SU-DHL-6 (cell line): ENCODE data around the gene KRT71.

Experiments used
- EZH2phosphoT487 ChIP-seq: fragments of 200-600 bp; sonication (generic), shearing (Covaris generic); conservative IDR thresholded peaks from 2 replicates; pipeline ENCODE4 v1.6.1; 2018; ENCODE audit warnings: mild to moderate bottlenecking, antibody characterized with exemption, low read length, moderate library complexity, mixed read lengths
- TF ChIP-seq, protein P1 (sequence below): fragments of 200-600 bp; sonication (generic); IDR thresholded peaks from one replicate; pipeline ENCODE4 v1.5.1; 2017; ENCODE audit warnings: antibody characterized with exemption, mild to moderate bottlenecking, low read length, moderate library complexity; ENCODE audit not compliant: insufficient read depth, poor library complexity, severe bottlenecking

DNA sequence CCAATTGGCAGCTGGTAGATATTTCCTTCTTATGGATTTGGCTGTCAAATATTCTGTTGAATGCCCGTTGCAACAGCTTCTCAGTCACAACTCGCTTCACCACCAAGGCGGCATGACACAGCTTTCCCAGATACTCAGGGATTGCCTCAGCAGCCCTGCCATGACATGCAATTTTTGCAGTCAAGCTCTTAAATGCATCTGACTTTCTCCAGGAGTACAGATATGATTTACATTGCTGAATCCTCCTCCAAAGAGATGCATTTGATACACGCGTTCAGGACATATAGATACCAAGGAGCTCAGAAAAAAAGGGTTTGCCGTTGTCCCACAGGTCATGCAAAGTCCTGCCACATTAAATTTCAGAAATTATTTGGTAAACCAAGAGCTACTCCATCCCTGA lies 39.2 kb downstream of the KRT71 start:
- TF ChIP-seq, protein P1, sequence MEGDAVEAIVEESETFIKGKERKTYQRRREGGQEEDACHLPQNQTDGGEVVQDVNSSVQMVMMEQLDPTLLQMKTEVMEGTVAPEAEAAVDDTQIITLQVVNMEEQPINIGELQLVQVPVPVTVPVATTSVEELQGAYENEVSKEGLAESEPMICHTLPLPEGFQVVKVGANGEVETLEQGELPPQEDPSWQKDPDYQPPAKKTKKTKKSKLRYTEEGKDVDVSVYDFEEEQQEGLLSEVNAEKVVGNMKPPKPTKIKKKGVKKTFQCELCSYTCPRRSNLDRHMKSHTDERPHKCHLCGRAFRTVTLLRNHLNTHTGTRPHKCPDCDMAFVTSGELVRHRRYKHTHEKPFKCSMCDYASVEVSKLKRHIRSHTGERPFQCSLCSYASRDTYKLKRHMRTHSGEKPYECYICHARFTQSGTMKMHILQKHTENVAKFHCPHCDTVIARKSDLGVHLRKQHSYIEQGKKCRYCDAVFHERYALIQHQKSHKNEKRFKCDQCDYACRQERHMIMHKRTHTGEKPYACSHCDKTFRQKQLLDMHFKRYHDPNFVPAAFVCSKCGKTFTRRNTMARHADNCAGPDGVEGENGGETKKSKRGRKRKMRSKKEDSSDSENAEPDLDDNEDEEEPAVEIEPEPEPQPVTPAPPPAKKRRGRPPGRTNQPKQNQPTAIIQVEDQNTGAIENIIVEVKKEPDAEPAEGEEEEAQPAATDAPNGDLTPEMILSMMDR = no peak
- no peak for TF ChIP-seq EZH2phosphoT487
